Activated T-cell treated with anti-CD3 and anti-CD28 coated beads for 1 hour (primary cell): ENCODE data around the gene TMEM63B.
A peak's percentile ranks its signal among the peaks of the same experiment; 100 is the strongest.

Source experiments
- DNase-seq: peaks from one replicate; pipeline ENCODE4 v3.0.0-alpha.2; 2020; ENCODE audit warnings: low read depth

TMEM63B gene

GRCh38 chr6:44145839-44146238 lies 18.5 kb downstream of the TMEM63B start:
- no peak for DNase-seq

- no peak for DNase-seq
Observed at GRCh38 chr6:44146685-44147084, 19.3 kb downstream of the TMEM63B start.

- DNase-seq = no peak
Observed at GRCh38 chr6:44147256-44147655, 19.9 kb downstream of the TMEM63B start.

GRCh38 chr6:44148306-44148705 lies 21.0 kb downstream of the TMEM63B start:
- no peak for DNase-seq

GRCh38 chr6:44149369-44150012 lies 22.1 kb downstream of the TMEM63B start:
- no peak for DNase-seq

- DNase-seq = no peak
Observed at GRCh38 chr6:44150317-44150917, 23.1 kb downstream of the TMEM63B start.

GRCh38 chr6:44151348-44152108 lies 24.2 kb downstream of the TMEM63B start:
- peak; percentile 72 for DNase-seq

GRCh38 chr6:44152109-44152461 lies 24.7 kb downstream of the TMEM63B start:
- DNase-seq = no peak

- DNase-seq = no peak
Observed at GRCh38 chr6:44152533-44152932, 25.2 kb downstream of the TMEM63B start.

GRCh38 chr6:44154067-44154466 lies 26.7 kb downstream of the TMEM63B start:
- no peak for DNase-seq

- DNase-seq = no peak
Observed at GRCh38 chr6:44156494-44157151, 29.3 kb downstream of the TMEM63B start.

GRCh38 chr6:44157152-44157521 lies 29.8 kb downstream of the TMEM63B start:
- DNase-seq = no peak

- DNase-seq = no peak
Observed at GRCh38 chr6:44158770-44159228, 31.4 kb downstream of the TMEM63B start, which contains the start of gene CAPN11. Gene CAPN11, plus strand, starts transcription at chr6:44158820. Its CDS starts 29 bp downstream, at chr6:44158849.

- DNase-seq = no peak
Observed at GRCh38 chr6:44161997-44162338, 34.6 kb downstream of the TMEM63B start.

GRCh38 chr6:44162876-44163625 lies 35.7 kb downstream of the TMEM63B start:
- DNase-seq = no peak

- no peak for DNase-seq
Observed at GRCh38 chr6:44166116-44166515, 38.8 kb downstream of the TMEM63B start.

- DNase-seq = no peak
Observed at GRCh38 chr6:44166591-44167184, 39.3 kb downstream of the TMEM63B start.

GRCh38 chr6:44167567-44167966 lies 40.2 kb downstream of the TMEM63B start:
- DNase-seq = no peak

- DNase-seq = no peak
Observed at GRCh38 chr6:44169154-44169553, 41.8 kb downstream of the TMEM63B start.

GRCh38 chr6:44169886-44170570 lies 42.7 kb downstream of the TMEM63B start:
- no peak for DNase-seq
